Measurements from ENCODE around the gene RPS6KA3. TPM values are rescaled to one million over a fixed set of nuclear protein-coding genes. Genes with fewer than 3 reads are reported as not detected.

The RPS6KA3 gene
- total RNA-seq, 1 experiment from 2014 or later: 35.5 TPM

DNA sequence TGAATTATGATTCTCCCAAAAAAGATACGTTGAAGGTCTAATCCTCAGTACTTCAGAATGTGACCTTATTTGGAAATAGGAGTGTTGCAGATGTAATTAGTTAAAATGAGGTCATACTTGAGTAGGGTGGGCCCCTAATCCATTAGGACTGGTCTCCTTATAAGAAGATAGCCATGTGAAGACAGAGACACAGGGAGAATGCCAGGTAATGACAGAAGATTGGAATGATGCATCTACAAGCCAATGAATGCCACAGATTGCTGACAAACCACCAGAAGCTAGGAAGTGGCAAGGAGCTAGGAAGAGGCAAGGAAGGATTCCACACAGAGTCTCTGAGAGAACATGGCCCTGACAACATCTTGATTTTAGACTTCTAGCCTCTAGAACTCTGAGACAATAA lies 7.4 kb upstream of the RPS6KA3 start:
- intact Hi-C loops (cut with micrococcal nuclease): no loop called here
- H3K27me3 ChIP-seq (ENCODE audit: insufficient read depth, low read length): no peaks in the 10 kb centered on the region
- ATAC-seq (no peak), DNase-seq (ENCODE audit: low read depth, low spot score) (no peak)
- no peaks in the 10 kb centered on the region for H3K4me1 ChIP-seq (ENCODE audit: control insufficient read depth in 1 of 2, insufficient read depth in 2 of 2, low read length in 2 of 2)
- no peak overlapping the region for H2AFZ ChIP-seq (ENCODE audit: low read depth, low read length, poor library complexity, severe bottlenecking)
- H3K4me3 ChIP-seq (replicated peaks in 1 of 2; ENCODE audit: low read depth in 1 of 2, low read length in 2 of 2): no peak overlapping the region
- H3K79me2 ChIP-seq (ENCODE audit: insufficient read depth, low read length): no peaks in the 10 kb centered on the region
- ChIA-PET CTCF (no interaction called here), RAD21 (ENCODE audit: low non-redundant PET in 1 of 2, low total read pairs in 2 of 2, uncharacterized antibody in 2 of 2, unreplicated experiment in 2 of 2) (no interaction called here), POLR2A (no interaction called here)
- no peaks in the 10 kb centered on the region for H3K9me3 ChIP-seq (ENCODE audit: control insufficient read depth in 1 of 2, insufficient read depth in 1 of 2, low read depth in 1 of 2, low read length in 2 of 2)
- no peak overlapping the region for H3K27ac ChIP-seq (ENCODE audit: low read depth, low read length)
- no peak for TF ChIP-seq CBX3 (IDR thresholded peaks at IDR 0.05; ENCODE audit: low read depth)
- no peak for TF ChIP-seq SIN3A (IDR thresholded peaks at IDR 0.05; ENCODE audit: low read depth)
- no peak for TF ChIP-seq POLR2A (IDR thresholded peaks at IDR 0.05; ENCODE audit: borderline replicate concordance, extremely low read depth, insufficient read depth, insufficient read length)
- TF ChIP-seq EGR1 (IDR thresholded peaks at IDR 0.05; ENCODE audit: low read depth): no peak
- no TSS peak for BruUV-seq (replicated peaks)
- H3K9ac ChIP-seq (ENCODE audit: low read length): no peak overlapping the region
- no peaks in the 10 kb centered on the region for H3K36me3 ChIP-seq (ENCODE audit: control insufficient read depth in 1 of 2, insufficient read depth in 2 of 2, low read length in 2 of 2)
- no peaks in the 10 kb centered on the region for H4K20me1 ChIP-seq (ENCODE audit: insufficient read depth)
- H3K9me2 ChIP-seq (ENCODE audit: insufficient read depth): no peaks in the 10 kb centered on the region
- H3K4me2 ChIP-seq (ENCODE audit: low read length): no peak overlapping the region

DNA sequence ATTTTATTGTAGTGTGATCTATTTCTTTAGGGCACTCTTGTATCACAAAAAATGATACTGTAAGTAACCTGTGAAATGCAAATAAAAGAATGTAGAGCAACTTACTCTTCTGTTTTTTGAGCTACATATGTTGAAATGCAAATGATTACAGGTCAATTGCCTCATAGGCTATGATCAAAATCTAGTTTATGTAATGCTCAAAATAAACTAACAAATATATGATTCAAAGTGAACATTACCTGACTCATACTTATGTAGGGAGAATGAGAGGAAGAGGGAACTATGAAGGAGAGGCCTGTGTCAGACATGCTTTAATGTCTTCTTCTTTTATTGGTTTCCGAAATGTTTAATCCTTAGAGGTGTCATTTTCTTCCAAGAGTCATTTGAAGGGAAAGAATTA lies 5.0 kb upstream of the RPS6KA3 start:
- ChIA-PET POLR2A (no interaction called here), RAD21 (ENCODE audit: low non-redundant PET in 1 of 2, low total read pairs in 2 of 2, uncharacterized antibody in 2 of 2, unreplicated experiment in 2 of 2) (no interaction called here), CTCF (no interaction called here)
- Histone ChIP-seq H3K9ac (ENCODE audit: low read length) (no peak overlapping the region), H3K4me2 (ENCODE audit: low read length) (no peak overlapping the region), H3K9me2 (ENCODE audit: insufficient read depth) (no peaks in the 10 kb centered on the region), H3K27me3 (ENCODE audit: insufficient read depth, low read length) (no peaks in the 10 kb centered on the region), H3K36me3 (ENCODE audit: control insufficient read depth in 1 of 2, insufficient read depth in 2 of 2, low read length in 2 of 2) (no peaks in the 10 kb centered on the region), H3K27ac (ENCODE audit: low read depth, low read length) (no peak overlapping the region), H2AFZ (ENCODE audit: low read depth, low read length, poor library complexity, severe bottlenecking) (no peak overlapping the region), H3K4me3 (replicated peaks in 1 of 2; ENCODE audit: low read depth in 1 of 2, low read length in 2 of 2) (no peak overlapping the region), H3K79me2 (ENCODE audit: insufficient read depth, low read length) (no peaks in the 10 kb centered on the region), H3K9me3 (ENCODE audit: control insufficient read depth in 1 of 2, insufficient read depth in 1 of 2, low read depth in 1 of 2, low read length in 2 of 2) (no peaks in the 10 kb centered on the region), H4K20me1 (ENCODE audit: insufficient read depth) (no peaks in the 10 kb centered on the region), H3K4me1 (ENCODE audit: control insufficient read depth in 1 of 2, insufficient read depth in 2 of 2, low read length in 2 of 2) (peaks cover 0 to 5% of the 10 kb centered on the region in 2 experiments; a peak in 1 of 4 replicates)
- TF ChIP-seq JUND (IDR thresholded peaks at IDR 0.05) (no peak), SRF (IDR thresholded peaks at IDR 0.05; ENCODE audit: low read depth) (no peak), FOSL1 (IDR thresholded peaks at IDR 0.05; ENCODE audit: low read depth) (no peak), CBX3 (IDR thresholded peaks at IDR 0.05; ENCODE audit: low read depth) (no peak), POLR2AphosphoS5 (IDR thresholded peaks at IDR 0.05; ENCODE audit: low read depth, low read length) (no peak), SP1 (IDR thresholded peaks at IDR 0.05; ENCODE audit: low read depth) (no peak), TCF7L2 (IDR thresholded peaks at IDR 0.05; ENCODE audit: borderline replicate concordance, extremely low read depth, insufficient read depth, insufficient read length) (no peak), CEBPB (IDR thresholded peaks at IDR 0.05; ENCODE audit: low read depth) (no peak), YY1 (IDR thresholded peaks at IDR 0.05; ENCODE audit: extremely low read depth, insufficient replicate concordance, low read depth, low read length) (no peak), ZFX (IDR thresholded peaks at IDR 0.05) (no peak)
- TF ChIP-seq, protein P1, sequence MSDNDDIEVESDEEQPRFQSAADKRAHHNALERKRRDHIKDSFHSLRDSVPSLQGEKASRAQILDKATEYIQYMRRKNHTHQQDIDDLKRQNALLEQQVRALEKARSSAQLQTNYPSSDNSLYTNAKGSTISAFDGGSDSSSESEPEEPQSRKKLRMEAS (IDR thresholded peaks at IDR 0.05): no peak
- intact Hi-C loops (cut with micrococcal nuclease): no loop called here
- DNase-seq (ENCODE audit: low read depth, low spot score) (no peak), ATAC-seq (no peak)
- BruUV-seq (replicated peaks): no TSS peak

Measured in HCT116 (cell line).